H9 (cell line): ENCODE data around the gene ADO. TPM values are rescaled to one million over a fixed set of nuclear protein-coding genes. Genes with fewer than 3 reads are reported as not detected.

Experiments used
- DNase-seq: peaks from one replicate; pipeline ENCODE4 v3.0.0-alpha.2; 2017
- H2AFZ ChIP-seq: one replicate; pipeline ENCODE4 v1.6.1; 2013; ENCODE audit warnings: mild to moderate bottlenecking, low read length, control low read depth, moderate library complexity
- H2AK5ac ChIP-seq: 2 replicates; pipeline ENCODE4 v1.6.1; 2013; ENCODE audit warnings: low read length, control low read depth, mixed read lengths; ENCODE audit not compliant: insufficient read length
- H2BK120ac ChIP-seq: one replicate; pipeline ENCODE4 v1.6.1; 2013; ENCODE audit warnings: low read depth, mild to moderate bottlenecking, low read length, control low read depth, inconsistent platforms; ENCODE audit not compliant: poor library complexity, severe bottlenecking
- H2BK12ac ChIP-seq: 2 replicates; pipeline ENCODE4 v1.6.1; 2013; ENCODE audit warnings: low read length, control low read depth, mixed read lengths, low read depth; ENCODE audit not compliant: insufficient read length
- H2BK15ac ChIP-seq: 2 replicates; pipeline ENCODE4 v1.6.1; 2013; ENCODE audit warnings: low read depth, low read length, control low read depth
- H2BK20ac ChIP-seq: one replicate; pipeline ENCODE4 v1.6.1; 2013; ENCODE audit warnings: low read depth, mild to moderate bottlenecking, low read length, control low read depth, inconsistent platforms; ENCODE audit not compliant: poor library complexity, severe bottlenecking
- H2BK5ac ChIP-seq: 2 replicates; pipeline ENCODE4 v1.6.1; 2013; ENCODE audit warnings: low read length, control low read depth, mixed read lengths; ENCODE audit not compliant: insufficient read length
- H3K14ac ChIP-seq: 2 replicates; pipeline ENCODE4 v1.6.1; 2013; ENCODE audit warnings: low read length, control low read depth; ENCODE audit not compliant: insufficient read depth
- H3K18ac ChIP-seq: 2 replicates; pipeline ENCODE4 v1.6.1; 2013; ENCODE audit warnings: low read depth, mild to moderate bottlenecking, mixed read lengths, low read length, control low read depth; ENCODE audit not compliant: insufficient read length
- H3K23ac ChIP-seq: 2 replicates; pipeline ENCODE4 v1.6.1; 2013; ENCODE audit warnings: low read length, control low read depth, mixed read lengths, low read depth; ENCODE audit not compliant: insufficient read length
- H3K23me2 ChIP-seq: 2 replicates; pipeline ENCODE4 v1.6.1; 2013; ENCODE audit warnings: low read depth, mild to moderate bottlenecking, mixed read lengths, low read length, control low read depth; ENCODE audit not compliant: insufficient read length, poor library complexity, severe bottlenecking
- H3K27ac ChIP-seq: 2 replicates; pipeline ENCODE4 v1.5.1; 2013; ENCODE audit warnings: low read length, control low read depth, mixed read lengths, low read depth; ENCODE audit not compliant: insufficient read length
- H3K27me3 ChIP-seq: 2 replicates; pipeline ENCODE4 v1.6.1; 2013; ENCODE audit warnings: low read length, control low read depth, inconsistent platforms; ENCODE audit not compliant: insufficient read depth
- H3K4ac ChIP-seq: 2 replicates; pipeline ENCODE4 v1.6.1; 2013; ENCODE audit warnings: low read depth, mild to moderate bottlenecking, control low read depth, inconsistent platforms, low read length, moderate library complexity
- H3K4me1 ChIP-seq: 2 replicates; pipeline ENCODE4 v1.6.1; 2013; ENCODE audit warnings: low read length, control low read depth, inconsistent platforms; ENCODE audit not compliant: insufficient read depth
- H3K4me2 ChIP-seq: 2 replicates; pipeline ENCODE4 v1.6.1; 2013; ENCODE audit warnings: low read length, control low read depth, mixed read lengths; ENCODE audit not compliant: insufficient read length, insufficient read depth
- H3K56ac ChIP-seq: 2 replicates; pipeline ENCODE4 v1.6.1; 2013; ENCODE audit warnings: low read depth, mild to moderate bottlenecking, mixed read lengths, low read length, control low read depth; ENCODE audit not compliant: insufficient read length
- H3K79me1 ChIP-seq: 2 replicates; pipeline ENCODE4 v1.6.1; 2013; ENCODE audit warnings: low read depth, mild to moderate bottlenecking, moderate library complexity, low read length, control low read depth, inconsistent platforms; ENCODE audit not compliant: insufficient read depth, poor library complexity, severe bottlenecking
- H3K79me2 ChIP-seq: 2 replicates; pipeline ENCODE4 v1.6.1; 2013; ENCODE audit warnings: low read length, control low read depth, inconsistent platforms; ENCODE audit not compliant: insufficient read depth
- H3K9ac ChIP-seq: 2 replicates; pipeline ENCODE4 v1.6.1; 2013; ENCODE audit warnings: low read length, control low read depth, mixed read lengths; ENCODE audit not compliant: insufficient read length; ENCODE audit errors: extremely low read depth
- H3K9me3 ChIP-seq: one replicate; pipeline ENCODE4 v1.6.1; 2013; ENCODE audit warnings: low read depth, low read length, inconsistent platforms; ENCODE audit not compliant: control insufficient read depth
- H3T11ph ChIP-seq: one replicate; pipeline ENCODE4 v1.6.1; 2013; ENCODE audit warnings: mild to moderate bottlenecking, low read length, control low read depth, inconsistent platforms
- H4K20me1 ChIP-seq: one replicate; pipeline ENCODE4 v1.6.1; 2013; ENCODE audit not compliant: control insufficient read depth, insufficient read length, insufficient read depth
- H4K5ac ChIP-seq: 2 replicates; pipeline ENCODE4 v1.6.1; 2013; ENCODE audit warnings: low read depth, mild to moderate bottlenecking, mixed read lengths, low read length, control low read depth; ENCODE audit not compliant: insufficient read length
- H4K8ac ChIP-seq: replicated peaks from 2 replicates; pipeline ENCODE4 v1.6.1; 2013; ENCODE audit warnings: low read length, control low read depth, mixed read lengths, low read depth; ENCODE audit not compliant: insufficient read length
- H4K91ac ChIP-seq: 2 replicates; pipeline ENCODE4 v1.6.1; 2013; ENCODE audit warnings: low read depth, mild to moderate bottlenecking, moderate library complexity, mixed read lengths, low read length, control low read depth; ENCODE audit not compliant: insufficient read length
- H3K27ac Mint-ChIP-seq, 3 experiments: 2 replicates in 2 of 3; 3 replicates in 1 of 3; pipeline ENCODE4 v1.8.0; 2020 to 2021; ENCODE audit warnings: mixed read lengths in 3 of 3, mild to moderate bottlenecking in 1 of 3, moderate library complexity in 1 of 3
- H3K27me3 Mint-ChIP-seq: 2 replicates; pipeline ENCODE4 v1.8.0; 2021; ENCODE audit warnings: low read depth, mild to moderate bottlenecking, moderate library complexity, mixed read lengths
- H3K36me3 Mint-ChIP-seq, 3 experiments: 2 replicates in 2 of 3; 3 replicates in 1 of 3; pipeline ENCODE4 v1.8.0; 2020 to 2021; ENCODE audit warnings: low read depth in 3 of 3, mixed read lengths in 3 of 3; ENCODE audit not compliant: insufficient read depth in 1 of 3
- H3K4me1 Mint-ChIP-seq, 2 experiments: 2 replicates each; pipeline ENCODE4 v1.8.0; 2020; ENCODE audit warnings: mixed read lengths in 2 of 2
- H3K4me3 Mint-ChIP-seq, 2 experiments: 2 replicates in 1 of 2; 3 replicates in 1 of 2; pipeline ENCODE4 v1.8.0; 2020 to 2021; ENCODE audit warnings: mild to moderate bottlenecking in 2 of 2, mixed read lengths in 2 of 2, moderate library complexity in 1 of 2
- H3K9me3 Mint-ChIP-seq, 2 experiments: 2 replicates in 1 of 2; 3 replicates in 1 of 2; pipeline ENCODE4 v1.8.0; 2020; ENCODE audit warnings: mild to moderate bottlenecking in 2 of 2, mixed read lengths in 2 of 2, moderate library complexity in 1 of 2
- CTCF ChIP-seq: fragments of 200-600 bp; sonication (generic); conservative IDR thresholded peaks from 3 replicates; pipeline ENCODE4 v1.8.0; 2021; ENCODE audit warnings: antibody characterized with exemption, mild to moderate bottlenecking
- WGBS: extraction: QIAGEN DNeasy Blood & Tissue Kit; methylation state at CpG from one replicate; pipeline ENCODE4 v1.1.7; 2013; ENCODE audit warnings: missing lambda C conversion rate, low lambda C conversion rate, mixed read lengths; ENCODE audit not compliant: insufficient read length; ENCODE audit errors: extremely low coverage; 5-methylcytosine and 5-hydroxymethylcytosine counted together
- total RNA-seq: library from RNA; stranded (reverse); gene quantifications from 2 replicates; pipeline ENCODE4 v1.2.1, GENCODE V29; 2021

Gene ADO
- total RNA-seq, 1 experiment from 2014 or later, result 31.6 TPM

- Histone ChIP-seq H3K14ac (no peak overlapping the region), H3K9ac (no peak overlapping the region), H2BK20ac (no peak overlapping the region), H4K91ac (no peak overlapping the region), H3K23me2 (no peaks in the 10 kb centered on the region), H3K18ac (no peak overlapping the region), H3K23ac (no peak overlapping the region), H3K4me1 (no peaks in the 10 kb centered on the region), H2BK12ac (no peak overlapping the region), H2BK15ac (no peak overlapping the region), H3K79me1 (no peaks in the 10 kb centered on the region), H4K5ac (no peak overlapping the region), H3K27me3 (no peaks in the 10 kb centered on the region), H3K4ac (no peak overlapping the region), H2BK5ac (no peak overlapping the region), H3K79me2 (no peaks in the 10 kb centered on the region), H3K27ac (no peak overlapping the region), H2AFZ (no peak overlapping the region), H4K20me1 (no peaks in the 10 kb centered on the region), H2AK5ac (no peak overlapping the region), H2BK120ac (no peak overlapping the region), H3K4me2 (no peak overlapping the region), H4K8ac (no peak overlapping the region), H3K56ac (no peak overlapping the region), H3T11ph (no peak overlapping the region), H3K9me3 (no peaks in the 10 kb centered on the region)
- peaks cover 0 to 2% of the 10 kb centered on the region in 2 experiments; a peak in 2 of 5 replicates for H3K9me3 Mint-ChIP-seq
- no CpG with 5 or more reads among the region's 3 CpGs for WGBS
- no peaks in the 10 kb centered on the region for H3K36me3 Mint-ChIP-seq
- H3K4me1 Mint-ChIP-seq, result no peaks in the 10 kb centered on the region
- H3K27ac Mint-ChIP-seq, result no peak overlapping the region
- H3K4me3 Mint-ChIP-seq, result no peak overlapping the region
- DNase-seq, result no peak
- no peak for TF ChIP-seq CTCF
- H3K27me3 Mint-ChIP-seq, result peaks cover 8% of the 10 kb centered on the region
Measured at GRCh38 chr10:62843600-62843999, 39.1 kb downstream of the ADO start.
